Measurements from ENCODE around the gene SSTR5. TPM values are rescaled to one million over a fixed set of nuclear protein-coding genes. Genes with fewer than 3 reads are reported as not detected.

The SSTR5 gene
- total RNA-seq, 1 donor from 2014 or later, result 1.3 TPM

- Mint-ChIP-seq H3K9me3 (ENCODE audit: unreplicated experiment) (peaks cover 8% of the 10 kb centered on the region), H3K36me3 (ENCODE audit: unreplicated experiment) (peaks cover 6% of the 10 kb centered on the region), H3K4me3 (ENCODE audit: unreplicated experiment) (peak overlapping the region; percentile 42), H3K4me1 (ENCODE audit: low read depth, unreplicated experiment) (peaks cover 2% of the 10 kb centered on the region), H3K27me3 (ENCODE audit: unreplicated experiment) (peaks cover 5% of the 10 kb centered on the region), H3K27ac (ENCODE audit: unreplicated experiment) (peak overlapping the region; percentile 72)
- DNase-seq, result no peak
- no peak for TF ChIP-seq CTCF (IDR thresholded peaks at IDR 0.05; ENCODE audit: partially characterized antibody, unreplicated experiment)
These were observed 8.8 kb upstream of the SSTR5 start for GRCh38 chr16:1063728-1064127.

- Mint-ChIP-seq H3K9me3 (ENCODE audit: unreplicated experiment) (peaks cover 4% of the 10 kb centered on the region), H3K27ac (ENCODE audit: unreplicated experiment) (no peak overlapping the region), H3K4me1 (ENCODE audit: low read depth, unreplicated experiment) (peaks cover 2% of the 10 kb centered on the region), H3K27me3 (ENCODE audit: unreplicated experiment) (peaks cover 3% of the 10 kb centered on the region), H3K36me3 (ENCODE audit: unreplicated experiment) (no peaks in the 10 kb centered on the region), H3K4me3 (ENCODE audit: unreplicated experiment) (no peak overlapping the region)
- TF ChIP-seq CTCF (IDR thresholded peaks at IDR 0.05; ENCODE audit: partially characterized antibody, unreplicated experiment), result no peak
- no peak for DNase-seq
These were observed 6.9 kb upstream of the SSTR5 start for GRCh38 chr16:1065469-1066128.

GRCh38 chr16:1066584-1067172 is 5.9 kb upstream of the SSTR5 start:
- H3K27me3 Mint-ChIP-seq (ENCODE audit: unreplicated experiment), result peaks cover 3% of the 10 kb centered on the region
- H3K4me1 Mint-ChIP-seq (ENCODE audit: low read depth, unreplicated experiment), result peaks cover 2% of the 10 kb centered on the region
- no peak for DNase-seq
- no peak overlapping the region for H3K4me3 Mint-ChIP-seq (ENCODE audit: unreplicated experiment)
- H3K36me3 Mint-ChIP-seq (ENCODE audit: unreplicated experiment), result no peaks in the 10 kb centered on the region
- TF ChIP-seq CTCF (IDR thresholded peaks at IDR 0.05; ENCODE audit: partially characterized antibody, unreplicated experiment), result no peak
- peaks cover 3% of the 10 kb centered on the region for H3K9me3 Mint-ChIP-seq (ENCODE audit: unreplicated experiment)
- H3K27ac Mint-ChIP-seq (ENCODE audit: unreplicated experiment), result no peak overlapping the region

- no peak for TF ChIP-seq CTCF (IDR thresholded peaks at IDR 0.05; ENCODE audit: partially characterized antibody, unreplicated experiment)
- peaks cover 2% of the 10 kb centered on the region for H3K4me1 Mint-ChIP-seq (ENCODE audit: low read depth, unreplicated experiment)
- no peak overlapping the region for H3K4me3 Mint-ChIP-seq (ENCODE audit: unreplicated experiment)
- H3K27ac Mint-ChIP-seq (ENCODE audit: unreplicated experiment), result no peak overlapping the region
- DNase-seq, result no peak
- no peaks in the 10 kb centered on the region for H3K36me3 Mint-ChIP-seq (ENCODE audit: unreplicated experiment)
- H3K27me3 Mint-ChIP-seq (ENCODE audit: unreplicated experiment), result peaks cover 3% of the 10 kb centered on the region
- peaks cover 3% of the 10 kb centered on the region for H3K9me3 Mint-ChIP-seq (ENCODE audit: unreplicated experiment)
These were observed 4.9 kb upstream of the SSTR5 start for GRCh38 chr16:1067629-1068028.

GRCh38 chr16:1068451-1068850 is 4.1 kb upstream of the SSTR5 start:
- Mint-ChIP-seq H3K27ac (ENCODE audit: unreplicated experiment) (no peak overlapping the region), H3K36me3 (ENCODE audit: unreplicated experiment) (no peaks in the 10 kb centered on the region), H3K9me3 (ENCODE audit: unreplicated experiment) (peaks cover 3% of the 10 kb centered on the region), H3K4me1 (ENCODE audit: low read depth, unreplicated experiment) (peaks cover 2% of the 10 kb centered on the region), H3K27me3 (ENCODE audit: unreplicated experiment) (peaks cover 3% of the 10 kb centered on the region), H3K4me3 (ENCODE audit: unreplicated experiment) (no peak overlapping the region)
- TF ChIP-seq CTCF (IDR thresholded peaks at IDR 0.05; ENCODE audit: partially characterized antibody, unreplicated experiment), result no peak
- DNase-seq, result no peak
